GM18867 (cell line): Measurements from ENCODE around the gene PAX5.

Experiments used
- ATAC-seq: cut with Tn5 transposase; IDR thresholded peaks from one replicate; pipeline ENCODE4 v1.9.1; 2021; ENCODE audit warnings: mild to moderate bottlenecking, moderate library complexity; ENCODE audit not compliant: unreplicated experiment

Gene PAX5

DNA sequence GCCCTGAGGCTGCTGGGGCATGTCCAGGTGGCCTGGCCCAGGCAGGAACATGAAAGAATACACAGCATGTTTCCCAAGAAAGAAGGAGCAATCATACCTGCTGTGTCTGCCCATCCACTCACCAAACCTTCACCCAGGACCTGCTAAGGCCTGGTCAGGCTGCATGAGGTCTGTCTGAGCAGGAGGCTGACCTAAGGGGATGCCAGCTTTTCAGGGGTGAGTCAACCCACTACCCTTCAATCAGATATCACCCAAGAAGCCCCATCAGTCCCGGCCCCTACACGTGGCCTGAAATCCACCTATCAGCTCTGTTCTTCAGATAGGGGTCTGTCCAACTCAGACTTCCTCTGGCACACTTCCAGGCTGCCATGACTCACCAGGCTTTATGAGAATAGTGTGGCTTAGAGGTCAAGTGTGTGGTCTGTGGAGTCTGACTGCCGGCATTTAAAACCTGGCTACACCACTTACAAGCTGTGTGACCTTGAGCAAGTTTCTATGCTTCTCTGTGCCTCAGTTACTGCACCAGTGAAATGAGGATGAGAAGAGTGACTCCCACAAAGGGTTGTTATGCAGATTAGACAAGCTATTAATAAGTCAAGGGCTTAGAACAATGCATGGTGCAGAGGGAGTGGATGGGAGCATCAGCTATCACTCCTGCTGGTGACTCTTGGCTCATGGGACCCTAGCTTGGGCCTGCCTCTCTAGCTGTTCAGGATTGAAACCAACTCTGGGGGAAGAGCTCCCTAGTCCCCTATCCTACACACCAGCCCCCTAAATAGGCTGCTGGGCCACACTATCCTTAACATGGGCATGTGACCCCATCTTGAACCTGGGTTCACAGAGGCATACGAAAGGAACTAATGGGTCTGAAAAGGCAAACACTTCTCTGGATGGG lies 130.3 kb downstream of the PAX5 start:
- peak; percentile 58 for ATAC-seq

DNA sequence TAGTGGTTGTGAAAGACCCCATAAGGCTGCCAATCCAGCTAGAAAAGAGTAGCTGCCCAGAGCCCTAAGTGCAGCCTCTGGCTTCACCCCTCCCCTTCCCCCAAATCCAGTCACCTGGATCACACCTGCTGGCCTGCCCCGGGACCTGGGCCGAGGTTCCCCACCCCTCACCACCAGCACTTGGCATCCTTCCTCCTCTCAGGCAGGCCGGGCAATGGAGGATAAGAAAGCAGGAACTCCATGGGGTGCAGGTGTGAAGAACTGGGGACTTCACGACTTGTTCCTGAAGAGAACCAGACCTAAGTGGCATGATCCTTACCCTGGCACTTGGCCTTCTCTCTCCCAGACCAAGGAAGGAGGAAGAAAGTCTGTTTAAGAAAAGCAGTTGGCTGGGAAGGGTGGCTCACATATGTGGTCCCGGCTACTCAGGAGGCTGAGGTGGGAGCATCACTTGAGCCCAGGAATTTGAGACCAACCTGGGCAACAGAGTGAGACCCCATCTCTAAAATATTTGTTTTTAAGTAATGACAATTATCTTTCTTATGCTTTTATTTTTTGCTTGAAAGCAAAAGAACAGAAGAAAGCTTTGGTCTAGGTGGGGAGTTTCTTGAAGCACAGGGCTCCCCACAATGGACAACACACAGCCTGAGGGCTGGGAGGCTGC lies 131.1 kb downstream of the PAX5 start:
- no peak for ATAC-seq

DNA sequence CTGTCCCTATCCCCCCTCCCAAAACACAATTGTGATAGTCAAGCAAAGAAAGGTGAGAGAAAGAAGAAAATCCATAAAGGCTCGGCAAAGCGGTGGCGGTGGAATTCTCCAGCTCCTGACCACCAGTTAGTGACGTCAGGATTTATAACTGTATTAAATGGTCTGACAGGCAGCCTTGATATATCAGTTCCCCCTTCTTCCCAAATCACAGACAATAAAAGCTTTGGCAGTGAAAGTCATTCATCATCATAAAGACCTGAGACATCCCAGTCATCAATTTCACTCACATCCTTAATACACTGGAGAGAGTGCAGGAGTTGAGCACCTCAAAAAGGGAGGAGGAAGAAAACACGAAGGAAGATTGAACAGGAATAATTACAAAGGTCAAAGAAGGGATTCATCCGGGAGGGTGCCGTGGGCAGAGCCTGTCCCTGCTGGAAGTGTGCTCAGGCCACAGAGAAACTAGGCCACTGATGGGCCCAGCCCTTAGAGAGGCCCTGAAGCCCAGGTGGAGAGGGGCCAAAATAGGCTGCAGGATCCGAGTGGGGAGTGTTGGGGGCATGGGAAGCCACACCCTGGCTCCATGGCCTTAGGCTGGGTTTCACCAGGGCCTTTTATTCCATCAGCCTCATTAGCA lies 131.9 kb downstream of the PAX5 start:
- no peak for ATAC-seq

GRCh38 chr9:36901528-36901927 lies 132.5 kb downstream of the PAX5 start:
- ATAC-seq, result no peak

DNA sequence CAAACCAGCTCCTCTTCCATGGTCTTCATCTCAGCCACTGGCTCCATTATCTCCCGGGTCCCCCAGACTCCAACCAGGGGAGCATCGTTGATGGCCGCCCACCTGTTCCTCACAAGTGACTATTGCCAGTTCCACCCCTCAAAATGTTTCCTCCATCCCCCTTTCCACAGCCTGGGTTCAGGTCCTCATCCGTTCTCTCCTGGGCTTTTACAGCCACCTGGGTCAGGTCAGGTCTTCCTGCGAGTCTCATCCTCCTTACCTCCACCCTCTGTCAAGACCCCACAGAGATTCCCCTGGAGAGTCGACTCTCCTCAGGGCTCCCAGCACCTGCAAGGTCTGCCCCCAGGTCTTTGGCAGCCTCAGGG lies 133.2 kb downstream of the PAX5 start:
- ATAC-seq, result no peak

- ATAC-seq, result no peak
Observed at GRCh38 chr9:36900136-36900855, 133.8 kb downstream of the PAX5 start.

DNA sequence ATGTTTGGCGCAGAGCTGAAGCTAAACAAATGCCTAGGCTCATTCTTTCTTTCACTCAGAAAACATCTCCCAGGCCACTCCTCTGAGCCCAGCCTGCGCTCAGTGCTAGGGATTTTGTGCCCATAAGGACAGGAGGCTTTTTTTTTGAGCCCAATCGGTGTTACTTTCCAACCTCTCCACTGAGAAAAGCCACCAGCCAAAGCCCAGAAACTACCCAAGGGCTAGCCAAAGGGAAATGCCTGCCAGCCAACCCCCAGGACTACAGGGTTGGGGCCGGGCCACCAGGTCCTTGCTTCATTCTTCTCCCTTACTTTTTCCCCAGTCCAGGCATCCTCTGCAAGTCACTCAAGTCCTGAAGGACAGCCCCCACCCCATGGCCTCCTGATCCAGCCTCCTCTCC lies 134.7 kb downstream of the PAX5 start:
- ATAC-seq, result no peak

GRCh38 chr9:36898431-36899020 lies 135.5 kb downstream of the PAX5 start:
- ATAC-seq, result no peak

DNA sequence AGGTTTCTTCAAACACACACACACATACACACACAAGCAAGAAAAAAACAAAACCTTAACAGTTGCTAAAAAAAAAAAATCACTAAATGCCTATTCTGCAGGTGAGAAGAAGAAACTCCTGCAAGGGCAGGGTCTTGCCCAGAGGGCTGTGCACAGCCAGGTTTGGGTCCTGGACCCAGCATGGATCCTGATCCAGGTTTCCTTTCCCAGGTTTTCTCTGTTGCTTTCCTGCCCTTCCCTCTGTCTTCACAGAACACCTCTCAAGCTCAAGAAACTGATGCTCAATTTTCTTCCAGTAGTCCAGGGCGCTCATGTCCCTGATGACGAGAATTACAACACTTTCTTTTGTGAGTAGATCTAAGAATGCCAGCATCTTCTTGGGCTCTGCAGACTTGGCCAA lies 136.6 kb downstream of the PAX5 start:
- no peak for ATAC-seq

DNA sequence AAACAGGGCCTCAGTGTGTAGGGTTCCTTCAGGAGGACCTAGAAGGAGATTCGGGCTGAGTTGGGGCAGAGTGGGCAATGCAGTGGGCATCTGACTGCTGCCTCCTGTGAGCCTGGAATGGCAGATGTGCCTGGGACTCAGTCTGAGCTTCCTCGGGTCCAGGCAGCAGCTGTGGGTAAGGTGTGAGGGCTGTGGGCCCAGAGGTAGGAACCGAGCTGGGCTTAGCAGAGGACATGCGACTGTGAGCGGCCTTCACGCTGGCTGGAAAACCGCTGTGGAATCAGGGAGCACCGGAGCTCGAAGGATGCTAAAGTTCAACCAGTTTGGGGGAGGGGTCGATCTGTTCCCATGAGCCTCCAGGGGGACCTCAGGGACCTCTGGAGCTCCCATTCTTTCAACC lies 137.0 kb downstream of the PAX5 start:
- ATAC-seq, result no peak

- ATAC-seq, result no peak
Observed at GRCh38 chr9:36896296-36896695, 137.8 kb downstream of the PAX5 start.

GRCh38 chr9:36895744-36896260 lies 138.3 kb downstream of the PAX5 start:
- no peak for ATAC-seq

DNA sequence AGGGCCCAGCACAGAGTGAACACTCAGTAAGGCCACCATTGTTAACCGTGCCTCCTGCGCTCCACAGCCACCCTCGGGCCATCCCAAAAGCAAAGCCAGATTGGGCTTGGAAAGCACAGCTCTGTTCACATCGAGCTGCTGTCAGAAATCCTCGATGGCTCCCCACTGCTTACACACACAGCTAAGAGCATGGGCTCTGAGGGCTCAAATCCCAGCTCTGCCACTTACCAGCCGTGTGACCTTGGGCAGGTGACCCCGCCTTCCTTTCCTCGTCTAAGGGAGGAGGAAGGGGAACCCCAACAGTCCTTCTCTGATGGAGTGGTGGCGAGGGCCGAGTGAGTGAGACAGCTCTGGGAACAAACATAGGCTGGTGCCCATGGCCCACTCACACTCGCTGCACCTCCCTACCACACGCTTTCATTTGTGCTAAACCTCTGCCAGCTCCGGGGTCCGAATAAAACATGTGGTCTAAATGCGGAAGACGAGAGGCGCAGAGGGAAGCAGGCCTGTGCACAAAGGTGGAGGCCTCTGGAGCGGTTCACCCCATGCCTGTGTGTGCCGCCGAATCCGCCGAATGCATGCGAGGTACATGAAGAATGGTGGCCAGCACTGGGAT lies 139.3 kb downstream of the PAX5 start:
- no peak for ATAC-seq

- no peak for ATAC-seq
Observed at GRCh38 chr9:36893911-36894310, 140.2 kb downstream of the PAX5 start.

GRCh38 chr9:36893184-36893583 lies 140.9 kb downstream of the PAX5 start:
- no peak for ATAC-seq

- ATAC-seq, result no peak
Observed at GRCh38 chr9:36892279-36892678, 141.8 kb downstream of the PAX5 start.

DNA sequence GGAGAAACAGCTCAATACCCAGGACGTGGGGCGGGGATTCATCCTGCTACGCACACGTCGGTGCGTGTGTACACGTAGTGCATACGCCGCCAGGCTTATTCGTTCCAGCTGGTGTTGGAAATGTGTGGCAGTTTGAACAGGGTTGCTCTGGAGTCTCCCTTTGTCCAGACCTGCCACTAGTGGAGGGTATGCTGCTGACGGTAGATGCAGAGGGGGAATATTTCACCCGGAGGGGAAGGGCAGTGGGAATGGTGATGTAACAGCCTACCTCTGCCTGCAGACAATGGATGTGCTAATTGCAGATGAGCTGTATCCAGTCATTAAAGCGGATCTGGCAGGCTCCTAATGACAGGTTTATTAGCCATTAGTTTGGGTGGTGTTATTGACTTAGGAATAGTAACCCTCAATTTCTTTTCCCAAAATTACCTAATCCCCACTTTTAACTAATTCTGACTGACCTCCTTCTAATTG lies 142.7 kb downstream of the PAX5 start:
- no peak for ATAC-seq

DNA sequence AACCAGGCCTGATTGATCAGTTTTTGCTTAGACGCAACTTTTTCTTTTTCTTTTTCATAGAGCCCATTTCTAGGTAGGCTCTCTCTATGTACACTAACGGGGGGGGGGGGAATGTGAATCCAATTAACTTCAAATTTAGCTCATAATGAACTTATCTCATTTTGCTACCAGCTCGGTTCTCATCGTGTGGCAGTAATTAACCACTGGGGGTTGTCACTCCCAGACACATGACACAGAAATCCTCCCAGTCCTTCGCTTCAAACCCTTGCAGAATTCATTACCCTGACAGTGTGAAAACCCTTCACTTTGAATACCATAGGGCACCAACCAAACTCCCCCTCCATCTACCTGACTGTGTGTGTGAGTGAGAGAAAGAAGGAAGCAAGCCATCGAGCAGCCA lies 144.2 kb downstream of the PAX5 start:
- no peak for ATAC-seq

- no peak for ATAC-seq
Observed at GRCh38 chr9:36888551-36888950, 145.5 kb downstream of the PAX5 start.

DNA sequence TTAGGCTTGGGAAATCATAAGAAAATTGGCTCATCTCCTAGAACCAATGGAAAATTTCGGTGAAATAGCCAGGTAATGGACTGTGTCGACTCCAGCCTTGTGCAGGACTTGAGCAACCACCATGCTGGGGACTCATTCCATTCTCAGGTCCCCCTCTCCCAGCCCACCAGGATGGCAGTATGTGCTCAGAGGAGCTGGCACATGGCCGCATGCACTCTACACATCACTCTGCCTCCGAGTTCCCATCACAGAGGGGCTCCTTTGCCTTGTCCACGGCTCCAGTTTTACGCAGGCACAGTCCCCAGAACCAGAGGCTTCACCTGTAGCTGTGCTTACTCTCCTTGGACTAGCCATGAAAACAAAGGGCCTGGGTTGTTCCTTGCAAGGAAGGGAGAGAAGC lies 149.3 kb downstream of the PAX5 start:
- ATAC-seq, result no peak
